Loucy (cell line): ENCODE measurements around the gene MINDY4B.

Source experiments
- H2AFZ ChIP-seq: fragments of 200-600 bp; sonication (generic); 2 replicates; pipeline ENCODE4 v1.6.0; 2016; ENCODE audit warnings: antibody characterized with exemption, mild to moderate bottlenecking, low read length, moderate library complexity
- H3F3A ChIP-seq: fragments of 200-600 bp; 2 replicates; pipeline ENCODE4 v1.6.0; 2016; ENCODE audit warnings: antibody characterized with exemption, low read depth, mild to moderate bottlenecking
- H3K27me3 ChIP-seq: fragments of 200-600 bp; sonication (generic); 2 replicates; pipeline ENCODE4 v1.6.1; 2014; ENCODE audit warnings: low read length, mild to moderate bottlenecking; ENCODE audit not compliant: insufficient read depth, poor library complexity, severe bottlenecking
- H3K36me3 ChIP-seq: fragments of 200-600 bp; sonication (generic); 2 replicates; pipeline ENCODE4 v1.6.1; 2016; ENCODE audit warnings: low read length; ENCODE audit not compliant: insufficient read depth
- H3K4me1 ChIP-seq: fragments of 200-600 bp; sonication (generic); 2 replicates; pipeline ENCODE4 v1.5.1; 2014; ENCODE audit warnings: low read length, mild to moderate bottlenecking; ENCODE audit not compliant: insufficient read depth, poor library complexity, severe bottlenecking
- H3K4me2 ChIP-seq: fragments of 200-600 bp; sonication (generic); 2 replicates; pipeline ENCODE4 v1.6.0; 2014; ENCODE audit warnings: antibody characterized with exemption, low read length, low read depth, mild to moderate bottlenecking; ENCODE audit not compliant: poor library complexity, severe bottlenecking
- H3K4me3 ChIP-seq: fragments of 200-600 bp; sonication (generic); 2 replicates; pipeline ENCODE4 v1.5.1; 2014; ENCODE audit warnings: low read length, mild to moderate bottlenecking, mixed read lengths; ENCODE audit not compliant: poor library complexity, severe bottlenecking
- H3K79me2 ChIP-seq: fragments of 200-600 bp; sonication (generic); 2 replicates; pipeline ENCODE4 v1.6.1; 2014; ENCODE audit warnings: low read length; ENCODE audit not compliant: insufficient read depth
- H3K9ac ChIP-seq: fragments of 200-600 bp; sonication (generic); 2 replicates; pipeline ENCODE4 v1.6.0; 2014; ENCODE audit warnings: mild to moderate bottlenecking, low read depth, low read length, moderate library complexity; ENCODE audit not compliant: poor library complexity, severe bottlenecking
- H3K9me2 ChIP-seq: fragments of 200-600 bp; sonication (generic); replicated peaks from 2 replicates; pipeline ENCODE4 v1.6.1; 2016; ENCODE audit warnings: low read depth, low read length, mixed read lengths
- H3K9me3 ChIP-seq: fragments of 200-600 bp; sonication (generic); 2 replicates; pipeline ENCODE4 v1.6.1; 2014; ENCODE audit warnings: mild to moderate bottlenecking, antibody characterized with exemption, low read length, low read depth; ENCODE audit not compliant: insufficient read depth
- H4K20me1 ChIP-seq: fragments of 200-600 bp; sonication (generic); 2 replicates; pipeline ENCODE4 v1.6.0; 2014; ENCODE audit warnings: antibody characterized with exemption, low read length, mild to moderate bottlenecking; ENCODE audit not compliant: insufficient read depth, poor library complexity, severe bottlenecking
- CTCF ChIP-seq: fragments of 200-600 bp; sonication (generic); conservative IDR thresholded peaks from 2 replicates; pipeline ENCODE4 v1.5.1; 2014; ENCODE audit warnings: mild to moderate bottlenecking, antibody characterized with exemption, low read length
- EZH2phosphoT487 ChIP-seq: fragments of 200-600 bp; IDR thresholded peaks from 2 replicates; pipeline ENCODE4 v1.6.1; 2018; ENCODE audit warnings: antibody characterized with exemption, mild to moderate bottlenecking, moderate library complexity, borderline replicate concordance

The MINDY4B gene

GRCh38 chr3:150828997-150829396 lies 76.2 kb downstream of the MINDY4B start:
- no peak overlapping the region for H3K4me2 ChIP-seq
- no peaks in the 10 kb centered on the region for H3K9me3 ChIP-seq
- H3F3A ChIP-seq: no peaks in the 10 kb centered on the region; the same call in 1 of the 2 replicates
- H4K20me1 ChIP-seq: no peaks in the 10 kb centered on the region
- H3K36me3 ChIP-seq: no peaks in the 10 kb centered on the region
- no peaks in the 10 kb centered on the region for H3K27me3 ChIP-seq
- H3K79me2 ChIP-seq: no peaks in the 10 kb centered on the region
- no peaks in the 10 kb centered on the region for H3K9me2 ChIP-seq
- peaks cover 9% of the 10 kb centered on the region for H3K4me1 ChIP-seq
- no peak overlapping the region for H3K9ac ChIP-seq
- TF ChIP-seq EZH2phosphoT487 (no peak), CTCF (no peak)
- H3K4me3 ChIP-seq: no peak overlapping the region
- no peak overlapping the region for H2AFZ ChIP-seq

GRCh38 chr3:150828261-150828660 lies 77.0 kb downstream of the MINDY4B start:
- Histone ChIP-seq H3K79me2 (no peaks in the 10 kb centered on the region), H2AFZ (peak overlapping the region; percentile 24; the same call in 1 of the 2 replicates), H3K9ac (no peak overlapping the region), H3K36me3 (no peaks in the 10 kb centered on the region), H3F3A (no peaks in the 10 kb centered on the region; the same call in 1 of the 2 replicates), H3K4me3 (no peak overlapping the region), H3K4me1 (peaks cover 9% of the 10 kb centered on the region), H4K20me1 (no peaks in the 10 kb centered on the region), H3K27me3 (no peaks in the 10 kb centered on the region), H3K9me3 (no peaks in the 10 kb centered on the region), H3K4me2 (no peak overlapping the region), H3K9me2 (no peaks in the 10 kb centered on the region)
- TF ChIP-seq CTCF (no peak), EZH2phosphoT487 (no peak)

- Histone ChIP-seq H3F3A (no peaks in the 10 kb centered on the region), H3K9me2 (no peaks in the 10 kb centered on the region), H3K36me3 (no peaks in the 10 kb centered on the region), H3K4me3 (no peak overlapping the region), H3K4me1 (peaks cover 5% of the 10 kb centered on the region), H3K9ac (no peak overlapping the region), H3K9me3 (no peaks in the 10 kb centered on the region), H2AFZ (no peak overlapping the region), H3K79me2 (no peaks in the 10 kb centered on the region), H3K27me3 (no peaks in the 10 kb centered on the region), H3K4me2 (no peak overlapping the region), H4K20me1 (no peaks in the 10 kb centered on the region)
- TF ChIP-seq EZH2phosphoT487: no peak
- TF ChIP-seq CTCF: no peak
Measured at GRCh38 chr3:150826466-150827282, 78.6 kb downstream of the MINDY4B start.
